Spinal cord (tissue), 10 donors: ENCODE data around the gene P2RX7. TPM values are rescaled to one million over a fixed set of nuclear protein-coding genes. Genes with fewer than 3 reads are reported as not detected.

Source experiments
- DNase-seq, 6 donors: peaks; one replicate each; pipeline versions ENCODE4 v3.0.0 to v3.0.0-alpha.2; 2013 to 2015; ENCODE audit warnings: low spot score in 6 of 6, low read depth in 4 of 6
- H3K27ac ChIP-seq: one replicate; pipeline ENCODE4 v1.5.1; 2013; ENCODE audit warnings: low read depth, low read length, control low read depth
- H3K27me3 ChIP-seq: one replicate; pipeline ENCODE4 v1.6.1; 2013; ENCODE audit warnings: low read length; ENCODE audit not compliant: control insufficient read depth, insufficient read depth
- H3K36me3 ChIP-seq: one replicate; pipeline ENCODE4 v1.6.1; 2013; ENCODE audit warnings: low read length; ENCODE audit not compliant: control insufficient read depth, insufficient read depth
- H3K4me1 ChIP-seq: one replicate; pipeline ENCODE4 v1.6.1; 2013; ENCODE audit warnings: low read length; ENCODE audit not compliant: control insufficient read depth, insufficient read depth
- H3K4me3 ChIP-seq: one replicate; pipeline ENCODE4 v1.5.1; 2013; ENCODE audit warnings: low read depth, low read length, control low read depth
- H3K9me3 ChIP-seq: one replicate; pipeline ENCODE4 v1.6.1; 2013; ENCODE audit warnings: low read length; ENCODE audit not compliant: control insufficient read depth, insufficient read depth
- WGBS: methylation state at CpG from one replicate; pipeline ENCODE4 v1.1.5; 2013; ENCODE audit warnings: missing lambda C conversion rate; ENCODE audit not compliant: insufficient coverage; 5-methylcytosine and 5-hydroxymethylcytosine counted together
- polyA plus RNA-seq, 2 donors: library from polyadenylated mRNA; unstranded; fragments of 120-200 nt; gene quantifications; one replicate each; pipeline ENCODE4 v1.2.1, GENCODE V29; 2013; ENCODE audit not compliant: insufficient read length in 2 of 2
- total RNA-seq, 2 donors: library from RNA; depleted of rRNA in 1 of 2; stranded (reverse); fragments of 120-200 nt in 1 of 2; fragments of >200 nt in 1 of 2; gene quantifications; one replicate each; pipeline versions ENCODE4 v1.2.3 to v1.2.4, GENCODE V29; 2013 to 2014
- donor health status: healthy.

The P2RX7 gene
- total and polyA plus RNA-seq, 4 donors = 8.7 to 19.9 (median 17.4) TPM

- Histone ChIP-seq H3K4me3 (no peak overlapping the region), H3K36me3 (no peaks in the 10 kb centered on the region), H3K27ac (no peak overlapping the region), H3K4me1 (no peaks in the 10 kb centered on the region), H3K27me3 (no peaks in the 10 kb centered on the region), H3K9me3 (no peaks in the 10 kb centered on the region)
- WGBS = 58% methylated on average over 5 of the region's 5 CpGs
- no peak for DNase-seq
Measured at GRCh38 chr12:121108492-121108891, 24.2 kb upstream of the P2RX7 start.

- Histone ChIP-seq H3K36me3 (no peaks in the 10 kb centered on the region), H3K27me3 (no peaks in the 10 kb centered on the region), H3K27ac (no peak overlapping the region), H3K4me1 (no peaks in the 10 kb centered on the region), H3K9me3 (no peaks in the 10 kb centered on the region), H3K4me3 (no peak overlapping the region)
- DNase-seq = peak; percentile 47 to 91 (median 58)
- 61% methylated on average over 8 of the region's 8 CpGs for WGBS
Measured at GRCh38 chr12:121110211-121110940, 22.3 kb upstream of the P2RX7 start.

GRCh38 chr12:121111684-121112083, 21.0 kb upstream of the P2RX7 start:
- 66% methylated on average over 4 of the region's 9 CpGs for WGBS
- no peak for DNase-seq
- Histone ChIP-seq H3K36me3 (no peaks in the 10 kb centered on the region), H3K4me3 (no peak overlapping the region), H3K27me3 (no peaks in the 10 kb centered on the region), H3K4me1 (no peaks in the 10 kb centered on the region), H3K27ac (no peak overlapping the region), H3K9me3 (no peaks in the 10 kb centered on the region)

- no peaks in the 10 kb centered on the region for H3K36me3 ChIP-seq
- H3K4me3 ChIP-seq = no peak overlapping the region
- H3K9me3 ChIP-seq = no peaks in the 10 kb centered on the region
- H3K27ac ChIP-seq = no peak overlapping the region
- DNase-seq = no peak
- H3K4me1 ChIP-seq = no peaks in the 10 kb centered on the region
- H3K27me3 ChIP-seq = no peaks in the 10 kb centered on the region
- no CpG with 5 or more reads among the region's 4 CpGs for WGBS
Measured at GRCh38 chr12:121112496-121112895, 20.2 kb upstream of the P2RX7 start.

GRCh38 chr12:121113057-121113456, 19.6 kb upstream of the P2RX7 start:
- Histone ChIP-seq H3K9me3 (no peaks in the 10 kb centered on the region), H3K27me3 (no peaks in the 10 kb centered on the region), H3K4me1 (no peaks in the 10 kb centered on the region), H3K27ac (no peak overlapping the region), H3K36me3 (no peaks in the 10 kb centered on the region), H3K4me3 (no peak overlapping the region)
- 63% methylated on average over 1 of the region's 4 CpGs for WGBS
- DNase-seq = no peak

GRCh38 chr12:121114019-121114639, 18.5 kb upstream of the P2RX7 start:
- Histone ChIP-seq H3K36me3 (no peaks in the 10 kb centered on the region), H3K27me3 (no peaks in the 10 kb centered on the region), H3K9me3 (no peaks in the 10 kb centered on the region), H3K27ac (no peak overlapping the region), H3K4me3 (no peak overlapping the region), H3K4me1 (no peaks in the 10 kb centered on the region)
- DNase-seq = no peak
- 15% methylated on average over 2 of the region's 6 CpGs for WGBS

GRCh38 chr12:121114806-121115205, 17.9 kb upstream of the P2RX7 start:
- Histone ChIP-seq H3K27ac (no peak overlapping the region), H3K4me1 (no peaks in the 10 kb centered on the region), H3K4me3 (no peak overlapping the region), H3K9me3 (no peaks in the 10 kb centered on the region), H3K27me3 (no peaks in the 10 kb centered on the region), H3K36me3 (no peaks in the 10 kb centered on the region)
- no peak for DNase-seq
- WGBS = 67% methylated on average over 2 of the region's 2 CpGs

- DNase-seq = no peak
- no peaks in the 10 kb centered on the region for H3K36me3 ChIP-seq
- H3K4me3 ChIP-seq = no peak overlapping the region
- no peaks in the 10 kb centered on the region for H3K9me3 ChIP-seq
- WGBS = 60% methylated on average over 1 of the region's 4 CpGs
- H3K4me1 ChIP-seq = no peaks in the 10 kb centered on the region
- H3K27me3 ChIP-seq = no peaks in the 10 kb centered on the region
- no peak overlapping the region for H3K27ac ChIP-seq
Measured at GRCh38 chr12:121115530-121115929, 17.1 kb upstream of the P2RX7 start.

- no peaks in the 10 kb centered on the region for H3K4me1 ChIP-seq
- H3K9me3 ChIP-seq = no peaks in the 10 kb centered on the region
- DNase-seq = no peak
- no peak overlapping the region for H3K4me3 ChIP-seq
- H3K27me3 ChIP-seq = no peaks in the 10 kb centered on the region
- H3K27ac ChIP-seq = no peak overlapping the region
- WGBS = 65% methylated on average over 4 of the region's 4 CpGs
- no peaks in the 10 kb centered on the region for H3K36me3 ChIP-seq
Measured at GRCh38 chr12:121116318-121117225, 16.1 kb upstream of the P2RX7 start.
